Effector memory CD8-positive, alpha-beta T cell (primary cell): Measurements from ENCODE around the gene RERG.
A peak's percentile ranks its signal among the peaks of the same experiment; 100 is the strongest.
"Not testable (repeated sequence)": the region's sequence is repeated elsewhere in the genome, so short reads cannot be mapped to it uniquely, and the experiment has no call there.

Experiments used
- ATAC-seq: fragments of 150-1000 bp; cut with Tn5 transposase; replicated peaks from 2 replicates; pipeline ENCODE4 v1.10.0; 2021; ENCODE audit warnings: mild to moderate bottlenecking, moderate library complexity
- DNase-seq, 3 experiments: peaks; one replicate each; pipeline ENCODE4 v3.0.0; 2021
- H3K27ac Mint-ChIP-seq, 2 donors: one replicate each; pipeline ENCODE4 v1.8.0; 2022; ENCODE audit warnings: mild to moderate bottlenecking in 2 of 2, mixed read lengths in 2 of 2, moderate library complexity in 2 of 2
- H3K27me3 Mint-ChIP-seq, 2 donors: one replicate each; pipeline ENCODE4 v1.8.0; 2022; ENCODE audit warnings: mixed read lengths in 2 of 2
- H3K36me3 Mint-ChIP-seq: one replicate; pipeline ENCODE4 v1.8.0; 2022; ENCODE audit warnings: mild to moderate bottlenecking, moderate library complexity, mixed read lengths; ENCODE audit not compliant: insufficient read depth
- H3K4me1 Mint-ChIP-seq, 2 donors: one replicate each; pipeline ENCODE4 v1.8.0; 2022; ENCODE audit warnings: low read depth in 2 of 2, mixed read lengths in 2 of 2
- H3K4me3 Mint-ChIP-seq, 2 donors: one replicate each; pipeline ENCODE4 v1.8.0; 2022; ENCODE audit warnings: mild to moderate bottlenecking in 2 of 2, mixed read lengths in 2 of 2, moderate library complexity in 2 of 2
- H3K9me3 Mint-ChIP-seq, 2 donors: one replicate each; pipeline ENCODE4 v1.8.0; 2022; ENCODE audit warnings: mixed read lengths in 2 of 2

Gene RERG

DNA sequence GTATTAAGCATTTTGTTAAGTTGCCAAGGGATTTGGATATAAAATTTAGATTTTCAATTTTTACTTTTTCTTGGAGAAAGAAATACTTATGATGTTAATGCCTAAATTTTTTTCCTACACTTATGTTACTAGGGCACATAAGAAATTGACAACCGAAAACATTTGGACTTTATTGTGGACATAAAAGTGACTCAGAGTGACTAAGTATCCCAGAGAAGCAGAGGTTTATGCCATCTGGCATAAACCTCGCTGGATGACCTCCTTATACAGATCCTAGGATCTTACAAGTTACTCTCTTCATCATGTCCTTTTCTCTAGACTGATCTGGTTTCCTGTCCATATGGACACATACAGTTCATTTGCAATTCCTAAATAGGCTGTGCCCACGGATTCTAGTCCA, 89.8 kb downstream of the RERG start:
- ATAC-seq (no peak), DNase-seq (no peak)
- H3K4me1 Mint-ChIP-seq: no peaks in the 10 kb centered on the region

DNA sequence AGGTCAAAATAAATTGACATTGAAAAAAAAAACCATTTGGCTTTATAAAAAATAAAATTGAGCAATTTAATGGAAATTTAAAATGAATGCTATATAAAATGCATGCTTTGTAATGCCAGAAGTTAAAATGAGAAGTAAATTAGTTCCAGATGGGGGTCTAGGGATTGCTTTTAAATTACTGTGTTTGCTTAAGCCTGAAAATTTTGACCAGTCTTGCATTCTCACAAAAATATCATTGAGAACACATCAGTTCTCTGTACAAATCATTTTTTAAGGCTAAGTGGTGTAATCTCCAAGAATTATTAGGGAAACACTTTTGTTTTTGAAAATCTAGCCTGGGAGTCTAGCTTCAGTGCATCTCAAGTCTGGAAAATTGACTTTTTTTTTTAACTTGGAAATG, 90.7 kb downstream of the RERG start:
- H3K4me1 Mint-ChIP-seq: no peaks in the 10 kb centered on the region
- no peaks in the 10 kb centered on the region for H3K36me3 Mint-ChIP-seq
- H3K4me3 Mint-ChIP-seq: no peak overlapping the region
- ATAC-seq (no peak), DNase-seq (no peak)
- H3K27me3 Mint-ChIP-seq: peaks cover 18 to 20% of the 10 kb centered on the region in 2 donors
- no peak overlapping the region for H3K27ac Mint-ChIP-seq
- no peaks in the 10 kb centered on the region for H3K9me3 Mint-ChIP-seq

More for the DNA sequence above, 89.8 kb downstream of the RERG start:
- H3K27ac Mint-ChIP-seq: no peak overlapping the region
- no peaks in the 10 kb centered on the region for H3K36me3 Mint-ChIP-seq
- H3K4me3 Mint-ChIP-seq: no peak overlapping the region
- peaks cover 18 to 25% of the 10 kb centered on the region in 2 donors for H3K27me3 Mint-ChIP-seq
- no peaks in the 10 kb centered on the region for H3K9me3 Mint-ChIP-seq

DNA sequence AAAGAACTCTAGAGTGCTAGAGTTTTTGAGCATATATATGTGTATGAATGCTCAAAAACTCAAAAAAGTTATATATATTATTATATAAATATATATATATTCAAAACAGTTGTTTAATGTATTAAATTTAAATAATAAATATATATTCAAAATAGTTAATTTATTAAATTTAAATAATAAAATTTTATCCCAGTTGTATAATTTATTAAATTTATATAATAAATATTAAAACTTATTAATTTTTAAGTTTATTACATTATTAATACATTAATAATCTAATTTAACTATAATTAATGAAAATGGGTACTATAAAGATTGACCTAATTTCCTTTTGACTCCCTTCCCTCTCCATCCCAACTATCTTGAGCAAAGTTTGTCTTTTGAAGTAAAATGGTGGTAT, 97.8 kb downstream of the RERG start:
- Mint-ChIP-seq H3K9me3 (no peaks in the 10 kb centered on the region), H3K4me1 (no peaks in the 10 kb centered on the region), H3K27ac (no peak overlapping the region), H3K36me3 (no peaks in the 10 kb centered on the region), H3K27me3 (peaks cover 9 to 11% of the 10 kb centered on the region in 2 donors), H3K4me3 (no peak overlapping the region)
- ATAC-seq (no peak), DNase-seq (no peak)

DNA sequence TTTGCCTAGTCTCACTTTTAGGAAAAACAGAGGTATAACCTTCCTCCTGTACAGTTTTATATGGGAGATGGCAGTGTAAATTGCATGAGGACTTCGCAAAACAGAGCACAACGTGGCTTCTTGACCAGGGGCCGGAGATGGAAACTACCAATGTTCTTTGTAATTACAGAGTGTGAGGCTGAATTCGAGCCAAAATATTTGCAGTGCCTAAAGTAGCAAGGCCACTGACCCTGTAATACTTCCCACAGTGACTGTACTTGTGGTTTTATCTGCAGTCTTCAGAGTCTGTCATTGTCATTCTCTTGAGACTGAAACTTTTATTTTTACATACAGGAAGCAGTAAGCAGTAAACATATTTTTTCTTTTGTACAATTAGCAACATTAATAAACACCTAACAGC, 98.9 kb downstream of the RERG start:
- Mint-ChIP-seq H3K27me3 (peaks cover 6 to 9% of the 10 kb centered on the region in 2 donors), H3K36me3 (no peaks in the 10 kb centered on the region), H3K4me3 (no peak overlapping the region), H3K9me3 (no peaks in the 10 kb centered on the region), H3K4me1 (no peaks in the 10 kb centered on the region), H3K27ac (no peak overlapping the region)
- no peak for DNase-seq
- ATAC-seq: no peak

- DNase-seq (no peak), ATAC-seq (no peak)
- Mint-ChIP-seq H3K9me3 (no peaks in the 10 kb centered on the region), H3K4me3 (no peak overlapping the region), H3K27ac (no peak overlapping the region), H3K36me3 (no peaks in the 10 kb centered on the region), H3K27me3 (peaks cover 15 to 19% of the 10 kb centered on the region in 2 donors), H3K4me1 (no peaks in the 10 kb centered on the region)
Measured at GRCh38 chr12:15118955-15119354, 102.3 kb downstream of the RERG start.

GRCh38 chr12:15116983-15117382, 104.2 kb downstream of the RERG start:
- DNase-seq (no peak), ATAC-seq (no peak)
- Mint-ChIP-seq H3K27ac (no peak overlapping the region), H3K36me3 (no peaks in the 10 kb centered on the region), H3K4me1 (no peaks in the 10 kb centered on the region), H3K4me3 (no peak overlapping the region), H3K9me3 (no peaks in the 10 kb centered on the region), H3K27me3 (peaks cover 25 to 26% of the 10 kb centered on the region in 2 donors)

DNA sequence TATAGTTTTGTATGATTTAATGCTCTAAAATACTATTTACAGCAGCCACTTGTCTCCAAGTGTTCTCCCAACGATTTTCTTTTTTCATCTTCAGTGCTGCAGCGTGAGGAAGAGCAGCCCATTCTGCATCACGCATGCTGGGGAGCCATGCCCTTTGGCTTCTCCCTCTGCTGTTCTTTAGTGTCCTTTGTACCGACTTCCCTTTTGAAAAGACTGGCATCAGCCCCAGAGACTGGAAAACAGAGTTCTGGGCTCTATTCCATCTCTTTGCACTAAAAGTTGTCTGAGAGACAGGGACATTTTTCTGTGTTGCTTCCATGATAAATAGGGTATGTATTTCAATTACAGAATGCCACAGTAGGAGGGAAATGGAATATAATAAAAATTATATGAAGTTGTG, 105.1 kb downstream of the RERG start:
- no peak for DNase-seq

DNA sequence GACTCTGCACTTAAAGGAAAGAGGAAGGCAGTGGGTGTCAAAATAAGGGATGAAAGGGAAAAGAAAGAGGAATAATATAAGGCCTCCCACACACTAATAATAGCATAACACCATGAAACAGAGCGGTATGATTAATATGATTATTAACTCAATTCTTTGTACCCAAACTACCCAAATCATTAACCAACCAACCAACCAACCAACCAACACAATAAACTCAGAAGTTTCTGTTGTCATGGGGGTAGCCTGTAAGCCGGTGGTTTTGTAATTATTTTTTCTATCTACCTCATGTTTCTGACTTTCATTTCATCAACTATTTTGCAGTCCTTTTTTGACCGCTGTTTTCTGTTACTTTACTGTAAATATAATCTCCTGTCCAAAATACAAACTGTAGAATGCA, 105.8 kb downstream of the RERG start:
- DNase-seq (no peak), ATAC-seq (no peak)
- Mint-ChIP-seq H3K27me3 (peaks cover 27 to 37% of the 10 kb centered on the region in 2 donors), H3K36me3 (no peaks in the 10 kb centered on the region), H3K4me3 (no peak overlapping the region), H3K9me3 (no peaks in the 10 kb centered on the region), H3K4me1 (no peaks in the 10 kb centered on the region), H3K27ac (no peak overlapping the region)

More for the DNA sequence above, 105.1 kb downstream of the RERG start:
- no peaks in the 10 kb centered on the region for H3K9me3 Mint-ChIP-seq
- no peak overlapping the region for H3K4me3 Mint-ChIP-seq
- H3K27ac Mint-ChIP-seq: no peak overlapping the region
- peaks cover 27 to 31% of the 10 kb centered on the region in 2 donors for H3K27me3 Mint-ChIP-seq
- no peaks in the 10 kb centered on the region for H3K4me1 Mint-ChIP-seq
- ATAC-seq: no peak
- no peaks in the 10 kb centered on the region for H3K36me3 Mint-ChIP-seq

DNA sequence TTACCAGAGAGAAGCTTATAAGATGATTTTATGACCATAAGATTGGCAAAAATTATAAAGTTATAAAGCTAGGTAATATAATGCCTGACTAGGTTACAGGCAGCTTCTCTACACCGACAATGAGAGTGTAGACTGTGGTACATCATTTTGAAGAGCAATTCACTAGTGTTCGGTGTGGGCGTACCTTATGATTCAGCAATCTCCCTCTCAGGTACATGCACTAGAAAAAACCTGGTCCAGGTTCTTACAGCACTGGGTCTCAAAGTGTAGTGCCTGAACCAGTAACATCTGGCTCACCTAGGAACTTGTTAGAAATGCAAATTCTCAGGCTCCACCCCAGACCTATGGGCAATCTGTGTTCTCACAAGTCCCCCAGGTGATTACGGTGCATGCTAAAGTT, 106.7 kb downstream of the RERG start:
- peaks cover 27 to 42% of the 10 kb centered on the region in 2 donors for H3K27me3 Mint-ChIP-seq
- no peak for ATAC-seq
- no peaks in the 10 kb centered on the region for H3K36me3 Mint-ChIP-seq
- H3K4me3 Mint-ChIP-seq: no peak overlapping the region
- no peak overlapping the region for H3K27ac Mint-ChIP-seq
- H3K9me3 Mint-ChIP-seq: no peaks in the 10 kb centered on the region
- no peaks in the 10 kb centered on the region for H3K4me1 Mint-ChIP-seq
- no peak for DNase-seq

- H3K27ac Mint-ChIP-seq: no peak overlapping the region
- no peaks in the 10 kb centered on the region for H3K4me1 Mint-ChIP-seq
- peaks cover 3% of the 10 kb centered on the region for H3K36me3 Mint-ChIP-seq
- H3K27me3 Mint-ChIP-seq: peaks cover 17 to 38% of the 10 kb centered on the region in 2 donors
- ATAC-seq (no peak), DNase-seq (no peak)
- H3K4me3 Mint-ChIP-seq: no peak overlapping the region
- H3K9me3 Mint-ChIP-seq: peaks cover 0 to 1% of the 10 kb centered on the region in 2 donors
Measured at GRCh38 chr12:15092826-15093225, 128.4 kb downstream of the RERG start.

- Mint-ChIP-seq H3K27me3 (peaks cover 24 to 36% of the 10 kb centered on the region in 2 donors), H3K9me3 (no peaks in the 10 kb centered on the region), H3K36me3 (peaks cover 3% of the 10 kb centered on the region), H3K27ac (no peak overlapping the region), H3K4me3 (no peak overlapping the region), H3K4me1 (no peaks in the 10 kb centered on the region)
- no peak for ATAC-seq
- DNase-seq: no peak
Measured at GRCh38 chr12:15090441-15090840, 130.8 kb downstream of the RERG start.

- no peak for DNase-seq
- peak; percentile 47 for ATAC-seq
- no peak overlapping the region for H3K27ac Mint-ChIP-seq
Measured at GRCh38 chr12:15088105-15088504, 133.1 kb downstream of the RERG start.

DNA sequence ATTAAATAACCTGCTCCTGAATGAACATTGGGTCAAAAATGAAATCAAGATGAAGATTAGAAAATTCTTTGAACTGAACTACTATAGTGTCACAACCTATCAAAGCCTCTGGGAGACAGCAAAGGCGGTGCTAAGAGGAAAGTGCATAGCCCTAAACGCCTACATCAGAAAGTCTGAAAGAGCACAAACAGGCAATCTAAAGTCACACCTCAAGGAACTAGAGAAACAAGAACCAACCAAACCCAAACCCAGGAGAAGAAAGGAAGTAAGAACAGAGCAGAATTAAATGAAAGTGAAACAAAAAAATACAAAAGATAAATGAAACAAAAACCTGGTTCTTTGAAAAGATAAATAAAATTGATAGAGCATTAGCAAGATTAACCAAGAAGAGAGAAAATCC, 143.5 kb downstream of the RERG start:
- Mint-ChIP-seq H3K27me3 (peaks cover 15 to 22% of the 10 kb centered on the region in 2 donors), H3K27ac (peak overlapping the region in 1 of 2 donors; percentile 1)
- not testable (repeated sequence) for H3K36me3 Mint-ChIP-seq

More at GRCh38 chr12:15088105-15088504, 133.1 kb downstream of the RERG start:
- no peak overlapping the region for H3K4me3 Mint-ChIP-seq
- H3K27me3 Mint-ChIP-seq: peaks cover 28 to 31% of the 10 kb centered on the region in 2 donors
- H3K4me1 Mint-ChIP-seq: no peaks in the 10 kb centered on the region
- H3K36me3 Mint-ChIP-seq: no peaks in the 10 kb centered on the region
- no peaks in the 10 kb centered on the region for H3K9me3 Mint-ChIP-seq

GRCh38 chr12:15074351-15074750, 146.9 kb downstream of the RERG start:
- no peak overlapping the region for H3K27ac Mint-ChIP-seq
- H3K27me3 Mint-ChIP-seq: peaks cover 39% of the 10 kb centered on the region in 2 donors
- no peak overlapping the region for H3K4me3 Mint-ChIP-seq
- peaks cover 5 to 6% of the 10 kb centered on the region in 2 donors for H3K4me1 Mint-ChIP-seq
- H3K36me3 Mint-ChIP-seq: no peaks in the 10 kb centered on the region
- DNase-seq (no peak), ATAC-seq (no peak)
- no peaks in the 10 kb centered on the region for H3K9me3 Mint-ChIP-seq

More for the DNA sequence above, 143.5 kb downstream of the RERG start:
- H3K4me3 Mint-ChIP-seq: peak overlapping the region in 1 of 2 donors; percentile 1
- not testable (repeated sequence) for H3K9me3 Mint-ChIP-seq, DNase-seq, H3K4me1 Mint-ChIP-seq, ATAC-seq

- no peak overlapping the region for H3K4me3 Mint-ChIP-seq
- DNase-seq (no peak), ATAC-seq (no peak)
- H3K4me1 Mint-ChIP-seq: no peaks in the 10 kb centered on the region
- H3K27ac Mint-ChIP-seq: no peak overlapping the region
- H3K27me3 Mint-ChIP-seq: peaks cover 25 to 32% of the 10 kb centered on the region in 2 donors
- no peaks in the 10 kb centered on the region for H3K36me3 Mint-ChIP-seq
- H3K9me3 Mint-ChIP-seq: no peaks in the 10 kb centered on the region
Measured at GRCh38 chr12:15059123-15059522, 162.1 kb downstream of the RERG start.
